PC-3 (cell line): ENCODE data around the gene PLA2G2C.

Experiments
- EZH2 ChIP-seq: fragments of 300-600 bp; sonication (generic); IDR thresholded peaks from one replicate; pipeline ENCODE4 v1.6.1; 2017; ENCODE audit warnings: antibody characterized with exemption, mild to moderate bottlenecking, low read length; ENCODE audit not compliant: unreplicated experiment
- EZH2phosphoT487 ChIP-seq: fragments of 300-600 bp; sonication (generic); IDR thresholded peaks from 2 replicates; pipeline ENCODE4 v1.6.1; 2018; ENCODE audit warnings: mild to moderate bottlenecking, antibody characterized with exemption, low read length, borderline replicate concordance
- TF ChIP-seq, protein P1 (sequence below): fragments of 300-600 bp; sonication (generic); conservative IDR thresholded peaks from 2 replicates; pipeline ENCODE4 v1.5.1; 2017; ENCODE audit warnings: antibody characterized with exemption, low read depth, mild to moderate bottlenecking, low read length

GRCh38 chr1:20183035-20183434 lies 3.3 kb downstream of the PLA2G2C start:
- TF ChIP-seq, protein P1, sequence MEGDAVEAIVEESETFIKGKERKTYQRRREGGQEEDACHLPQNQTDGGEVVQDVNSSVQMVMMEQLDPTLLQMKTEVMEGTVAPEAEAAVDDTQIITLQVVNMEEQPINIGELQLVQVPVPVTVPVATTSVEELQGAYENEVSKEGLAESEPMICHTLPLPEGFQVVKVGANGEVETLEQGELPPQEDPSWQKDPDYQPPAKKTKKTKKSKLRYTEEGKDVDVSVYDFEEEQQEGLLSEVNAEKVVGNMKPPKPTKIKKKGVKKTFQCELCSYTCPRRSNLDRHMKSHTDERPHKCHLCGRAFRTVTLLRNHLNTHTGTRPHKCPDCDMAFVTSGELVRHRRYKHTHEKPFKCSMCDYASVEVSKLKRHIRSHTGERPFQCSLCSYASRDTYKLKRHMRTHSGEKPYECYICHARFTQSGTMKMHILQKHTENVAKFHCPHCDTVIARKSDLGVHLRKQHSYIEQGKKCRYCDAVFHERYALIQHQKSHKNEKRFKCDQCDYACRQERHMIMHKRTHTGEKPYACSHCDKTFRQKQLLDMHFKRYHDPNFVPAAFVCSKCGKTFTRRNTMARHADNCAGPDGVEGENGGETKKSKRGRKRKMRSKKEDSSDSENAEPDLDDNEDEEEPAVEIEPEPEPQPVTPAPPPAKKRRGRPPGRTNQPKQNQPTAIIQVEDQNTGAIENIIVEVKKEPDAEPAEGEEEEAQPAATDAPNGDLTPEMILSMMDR: no peak
- TF ChIP-seq EZH2phosphoT487 (no peak), EZH2 (no peak)
